Esophagus squamous epithelium (tissue), 4 donors: ENCODE results near the gene RAB6B.

Experiments used
- CTCF ChIP-seq, 6 experiments: fragments of 450-650 bp in 4 of 6; fragments of 200-600 bp in 2 of 6; sonication (generic) in 2 of 6; IDR thresholded peaks; one replicate each; pipeline ENCODE4 v1.5.1; 2016 to 2019; ENCODE audit warnings: antibody characterized with exemption in 6 of 6, mild to moderate bottlenecking in 4 of 6, moderate library complexity in 4 of 6
- POLR2A ChIP-seq, 4 donors: fragments of 450-650 bp; IDR thresholded peaks; one replicate each; pipeline ENCODE4 v1.6.1; 2017; ENCODE audit warnings: antibody characterized with exemption in 4 of 4, mild to moderate bottlenecking in 4 of 4, moderate library complexity in 3 of 4

DNA sequence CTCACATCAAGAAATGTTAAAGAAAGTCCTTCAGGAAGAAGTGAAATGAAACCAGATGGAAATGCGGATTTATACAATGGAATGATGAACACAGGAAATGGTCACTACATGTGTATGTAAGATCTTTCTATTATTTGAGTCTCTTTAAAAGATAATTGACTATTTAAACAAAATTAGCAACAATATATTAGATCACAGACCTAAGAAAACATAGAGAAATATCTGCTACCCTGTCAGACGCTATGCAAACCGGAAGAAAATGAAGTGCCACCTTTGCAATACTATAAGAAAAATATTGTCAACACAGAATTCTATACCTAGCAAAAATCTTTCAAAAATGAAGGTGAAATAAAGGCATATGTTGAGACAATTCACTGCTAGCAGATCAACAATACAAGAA lies 17.2 kb downstream of the RAB6B start:
- TF ChIP-seq CTCF (IDR thresholded peaks at IDR 0.05) (no peak), POLR2A (IDR thresholded peaks at IDR 0.05) (no peak)
